Effector memory CD8-positive, alpha-beta T cell (primary cell): Measurements from ENCODE around the gene PTPN7.
"Not testable (repeated sequence)": the region's sequence is repeated elsewhere in the genome, so short reads cannot be mapped to it uniquely, and the experiment has no call there.

Experiments
- ATAC-seq: fragments of 150-1000 bp; cut with Tn5 transposase; replicated peaks from 2 replicates; pipeline ENCODE4 v1.10.0; 2021; ENCODE audit warnings: mild to moderate bottlenecking, moderate library complexity
- DNase-seq, 3 experiments: peaks; one replicate each; pipeline ENCODE4 v3.0.0; 2021
- H3K27ac Mint-ChIP-seq, 2 donors: one replicate each; pipeline ENCODE4 v1.8.0; 2022; ENCODE audit warnings: mild to moderate bottlenecking in 2 of 2, mixed read lengths in 2 of 2, moderate library complexity in 2 of 2
- H3K27me3 Mint-ChIP-seq, 2 donors: one replicate each; pipeline ENCODE4 v1.8.0; 2022; ENCODE audit warnings: mixed read lengths in 2 of 2
- H3K36me3 Mint-ChIP-seq: one replicate; pipeline ENCODE4 v1.8.0; 2022; ENCODE audit warnings: mild to moderate bottlenecking, moderate library complexity, mixed read lengths; ENCODE audit not compliant: insufficient read depth
- H3K4me1 Mint-ChIP-seq, 2 donors: one replicate each; pipeline ENCODE4 v1.8.0; 2022; ENCODE audit warnings: low read depth in 2 of 2, mixed read lengths in 2 of 2
- H3K4me3 Mint-ChIP-seq, 2 donors: one replicate each; pipeline ENCODE4 v1.8.0; 2022; ENCODE audit warnings: mild to moderate bottlenecking in 2 of 2, mixed read lengths in 2 of 2, moderate library complexity in 2 of 2
- H3K9me3 Mint-ChIP-seq, 2 donors: one replicate each; pipeline ENCODE4 v1.8.0; 2022; ENCODE audit warnings: mixed read lengths in 2 of 2

Gene PTPN7

GRCh38 chr1:202146993-202147392, 13.4 kb downstream of the PTPN7 start:
- H3K4me1 Mint-ChIP-seq = peaks cover 28 to 30% of the 10 kb centered on the region in 2 donors
- peaks cover 74% of the 10 kb centered on the region for H3K36me3 Mint-ChIP-seq
- H3K27ac Mint-ChIP-seq = peak overlapping the region in 1 of 2 donors; percentile 90
- H3K27me3 Mint-ChIP-seq = no peaks in the 10 kb centered on the region
- DNase-seq = no peak
- H3K4me3 Mint-ChIP-seq = no peak overlapping the region
- no peaks in the 10 kb centered on the region for H3K9me3 Mint-ChIP-seq
- no peak for ATAC-seq

GRCh38 chr1:202146279-202146678, 14.1 kb downstream of the PTPN7 start:
- H3K27ac Mint-ChIP-seq = peak overlapping the region; percentile 8 to 90

DNA sequence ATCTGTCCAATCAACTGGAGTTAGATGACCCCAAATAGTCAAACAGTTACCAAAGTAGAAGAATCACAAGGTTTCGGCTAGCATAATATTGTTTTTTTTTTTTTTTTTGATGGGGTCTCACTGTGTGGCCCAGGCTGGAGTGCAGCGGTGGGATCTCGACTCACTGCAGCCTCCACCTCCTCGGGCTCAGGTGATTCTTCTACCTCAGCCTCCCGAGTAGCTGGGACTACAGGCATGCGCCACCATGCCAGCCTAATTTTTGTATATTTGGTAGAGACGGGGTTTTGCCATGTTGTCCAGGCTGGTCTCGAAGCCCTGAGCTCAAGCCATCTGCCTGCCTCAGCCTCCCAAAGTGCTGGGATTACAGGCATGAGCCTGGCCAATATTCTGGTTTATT, 14.7 kb downstream of the PTPN7 start:
- Mint-ChIP-seq H3K4me1 (peaks cover 27 to 31% of the 10 kb centered on the region in 2 donors), H3K27ac (peak overlapping the region; percentile 59 to 90), H3K4me3 (peak overlapping the region; percentile 96), H3K36me3 (peaks cover 61% of the 10 kb centered on the region)
- ATAC-seq, H3K27me3 Mint-ChIP-seq, H3K9me3 Mint-ChIP-seq, DNase-seq: not testable (repeated sequence)

More at GRCh38 chr1:202146279-202146678, 14.1 kb downstream of the PTPN7 start:
- DNase-seq (no peak), ATAC-seq (no peak)
- H3K4me3 Mint-ChIP-seq = peak overlapping the region; percentile 46 to 96
- H3K36me3 Mint-ChIP-seq = peaks cover 67% of the 10 kb centered on the region
- H3K4me1 Mint-ChIP-seq = peaks cover 28 to 31% of the 10 kb centered on the region in 2 donors
- H3K27me3 Mint-ChIP-seq = no peaks in the 10 kb centered on the region
- H3K9me3 Mint-ChIP-seq = no peaks in the 10 kb centered on the region

DNA sequence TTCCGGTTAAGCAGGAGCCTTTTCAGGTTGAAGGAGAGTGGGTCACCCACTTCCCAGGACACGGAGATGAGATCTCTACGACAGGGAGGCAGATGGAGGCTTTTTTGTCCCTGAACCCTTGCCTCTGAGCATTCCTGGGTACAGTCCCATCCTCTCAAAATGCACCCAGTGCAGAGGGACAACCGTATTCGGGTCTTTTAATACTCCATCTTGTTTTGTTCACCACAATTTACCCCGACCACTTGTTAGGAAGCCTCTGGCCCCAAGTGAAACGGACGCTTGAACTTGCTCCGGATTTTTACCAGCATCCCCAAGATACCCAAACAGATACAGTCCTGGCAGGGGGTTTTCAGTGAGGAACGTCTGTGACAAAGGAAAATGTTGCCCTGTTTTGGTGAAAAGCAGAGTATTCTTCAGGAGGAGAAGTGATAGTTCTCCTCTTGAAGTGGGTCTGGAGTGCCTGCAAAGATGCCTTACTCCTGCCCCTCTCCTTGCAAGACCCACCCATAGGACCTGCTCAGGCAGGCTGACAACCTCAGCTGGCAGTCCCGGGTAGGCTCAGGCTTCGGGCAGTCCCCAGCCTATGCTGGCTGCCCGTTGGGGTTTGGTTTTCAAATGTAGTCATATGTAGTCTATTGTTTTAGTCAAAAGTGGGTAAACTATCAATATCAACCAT, 15.2 kb downstream of the PTPN7 start:
- H3K9me3 Mint-ChIP-seq = no peaks in the 10 kb centered on the region
- peaks cover 27 to 32% of the 10 kb centered on the region in 2 donors for H3K4me1 Mint-ChIP-seq
- peak overlapping the region; percentile 59 to 90 for H3K27ac Mint-ChIP-seq

DNA sequence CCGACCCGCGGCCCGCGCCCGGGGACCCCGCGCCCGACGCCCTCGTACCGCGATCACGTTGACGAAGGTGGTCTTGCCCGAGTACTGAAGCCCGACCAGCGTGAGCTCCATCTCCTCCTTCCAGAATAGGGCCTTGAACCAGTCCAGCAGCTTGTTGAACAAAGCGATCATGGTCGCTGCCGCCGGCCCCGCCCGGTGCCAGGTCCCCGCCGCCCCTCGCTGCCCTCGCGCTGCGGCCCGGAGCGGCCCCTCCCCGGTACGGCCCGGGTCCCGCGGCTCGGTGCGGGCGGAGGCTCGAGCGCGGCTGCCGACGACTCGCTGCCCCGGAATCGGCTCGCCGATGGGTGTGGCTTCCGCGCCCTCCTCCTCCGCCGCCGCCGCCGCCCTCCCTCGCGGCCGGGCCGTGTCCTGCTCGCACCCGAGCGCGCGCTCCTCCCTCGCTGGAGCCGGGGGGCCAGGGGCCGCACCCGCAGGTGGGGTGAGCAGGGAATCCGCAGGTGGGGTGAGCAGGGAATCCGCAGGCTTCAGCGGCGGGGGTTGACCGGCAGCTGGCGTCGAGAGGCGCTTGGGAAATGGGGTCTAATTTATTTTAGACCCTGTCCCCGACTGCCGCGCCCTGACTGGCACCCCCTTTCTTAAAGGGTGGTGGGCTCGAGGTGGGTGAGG, 15.9 kb downstream of the PTPN7 start, which contains the start of gene ARL8A:
Gene ARL8A (minus strand): TSS at position 336 of the 666 bp plus-strand sequence. CDS start 165 bp downstream, at position 171.
- Mint-ChIP-seq H3K36me3 (peaks cover 56% of the 10 kb centered on the region), H3K27me3 (no peaks in the 10 kb centered on the region), H3K4me1 (peaks cover 27 to 32% of the 10 kb centered on the region in 2 donors), H3K9me3 (no peaks in the 10 kb centered on the region), H3K4me3 (peak within 1 kb of the TSS; percentile 96), H3K27ac (peak within 1 kb of the TSS; percentile 94 to 98)
- DNase-seq = peak; percentile 47 to 63 (median 53)
- peak; percentile 76 for ATAC-seq

More for the DNA sequence above, 15.2 kb downstream of the PTPN7 start:
- no peaks in the 10 kb centered on the region for H3K27me3 Mint-ChIP-seq
- peaks cover 56% of the 10 kb centered on the region for H3K36me3 Mint-ChIP-seq
- ATAC-seq = peak; percentile 33
- DNase-seq = no peak
- H3K4me3 Mint-ChIP-seq = peak overlapping the region; percentile 96

- H3K36me3 Mint-ChIP-seq = peaks cover 50% of the 10 kb centered on the region
- H3K27me3 Mint-ChIP-seq = no peaks in the 10 kb centered on the region
- H3K4me3 Mint-ChIP-seq = peak overlapping the region; percentile 96
- H3K9me3 Mint-ChIP-seq = no peaks in the 10 kb centered on the region
- peaks cover 27 to 34% of the 10 kb centered on the region in 2 donors for H3K4me1 Mint-ChIP-seq
- no peak for DNase-seq
- peak overlapping the region; percentile 94 to 98 for H3K27ac Mint-ChIP-seq
- ATAC-seq = peak; percentile 56
Measured at GRCh38 chr1:202143768-202144401, 16.5 kb downstream of the PTPN7 start.

DNA sequence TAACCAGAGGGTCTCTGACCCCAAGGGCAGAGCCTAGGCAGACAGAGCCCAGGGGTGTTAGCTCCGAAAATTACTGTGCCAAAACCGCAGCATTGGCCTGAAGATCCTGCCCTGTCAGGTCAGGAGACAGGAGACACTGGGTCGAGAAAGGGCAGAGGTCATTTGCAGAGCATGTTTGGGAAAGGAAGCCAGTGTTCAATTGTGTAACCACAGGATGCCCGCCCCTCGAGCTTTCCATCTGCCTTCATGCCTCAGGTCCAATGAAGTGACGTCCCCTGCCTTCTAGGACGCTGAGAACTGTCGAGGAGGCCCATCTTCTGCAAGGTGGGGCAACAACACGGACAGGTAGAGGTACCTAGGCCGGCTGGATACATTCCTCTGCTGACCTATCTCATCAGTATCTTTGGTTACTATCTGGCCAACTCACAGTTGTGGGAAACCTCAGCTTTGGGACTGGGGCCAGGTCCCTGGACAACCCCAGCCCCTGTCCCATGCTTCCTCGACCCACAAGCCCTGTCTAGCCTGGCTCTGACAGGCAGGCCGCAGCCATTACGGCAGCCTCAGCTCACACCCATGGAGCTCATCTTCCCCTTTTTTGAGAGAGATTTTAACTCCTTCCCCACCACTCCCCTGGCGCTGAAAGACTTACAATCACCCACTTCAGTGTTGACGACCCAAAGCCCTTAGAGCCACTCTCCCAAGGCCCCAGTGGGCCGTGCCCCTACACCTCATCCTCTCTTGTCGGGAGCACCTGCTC, 17.2 kb downstream of the PTPN7 start:
- Mint-ChIP-seq H3K9me3 (no peaks in the 10 kb centered on the region), H3K36me3 (peaks cover 45% of the 10 kb centered on the region), H3K4me1 (peaks cover 28 to 35% of the 10 kb centered on the region in 2 donors), H3K27ac (peak overlapping the region; percentile 94 to 98), H3K4me3 (peak overlapping the region; percentile 96), H3K27me3 (no peaks in the 10 kb centered on the region)
- DNase-seq = no peak
- ATAC-seq = peak; percentile 38

DNA sequence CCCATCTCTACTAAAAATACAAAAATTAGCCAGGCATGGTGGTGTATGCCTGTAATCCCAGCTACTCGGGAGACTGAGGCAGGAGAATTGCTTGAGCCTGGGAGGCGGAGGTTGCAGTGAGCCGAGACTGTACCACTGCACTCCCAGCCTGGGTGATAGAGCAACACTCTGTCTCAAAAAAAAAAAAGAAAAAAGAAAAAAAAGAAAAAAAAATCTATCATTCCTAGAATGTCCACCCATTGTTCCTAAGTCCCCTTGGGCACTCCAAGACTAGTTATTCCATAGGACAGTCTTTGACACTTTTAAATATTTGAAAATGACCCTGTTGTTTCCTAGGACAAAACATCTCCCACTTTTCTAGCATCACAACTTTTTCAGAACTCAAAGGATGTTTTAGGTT, 18.9 kb downstream of the PTPN7 start:
- DNase-seq, H3K9me3 Mint-ChIP-seq, ATAC-seq, H3K27me3 Mint-ChIP-seq: not testable (repeated sequence)
- Mint-ChIP-seq H3K4me3 (peak overlapping the region; percentile 38 to 96), H3K36me3 (peaks cover 43% of the 10 kb centered on the region), H3K27ac (peak overlapping the region in 1 of 2 donors; percentile 60), H3K4me1 (peaks cover 31 to 35% of the 10 kb centered on the region in 2 donors)

DNA sequence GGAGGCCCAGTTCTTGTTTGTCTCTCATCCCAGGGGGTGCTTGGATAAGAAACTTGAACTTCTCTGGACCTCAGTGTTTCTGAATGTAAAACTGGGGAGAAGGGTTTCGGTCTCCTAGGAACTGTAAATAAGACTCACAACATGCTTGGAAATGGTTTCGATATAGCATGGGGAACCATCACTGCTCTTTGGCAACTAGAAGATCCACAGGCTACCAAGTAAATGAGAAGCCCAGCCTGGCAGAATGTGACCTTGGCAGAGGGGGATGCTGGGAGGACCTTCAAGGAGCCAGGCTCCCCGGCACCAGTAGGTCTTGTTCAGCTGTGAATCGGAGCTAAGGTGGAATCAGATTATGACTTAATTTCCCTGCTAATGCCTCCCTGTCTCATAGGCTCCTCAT, 19.6 kb downstream of the PTPN7 start:
- no peaks in the 10 kb centered on the region for H3K27me3 Mint-ChIP-seq
- no peaks in the 10 kb centered on the region for H3K9me3 Mint-ChIP-seq
- H3K27ac Mint-ChIP-seq = peak overlapping the region; percentile 41 to 60
- DNase-seq (no peak), ATAC-seq (no peak)
- no peak overlapping the region for H3K4me3 Mint-ChIP-seq
- H3K36me3 Mint-ChIP-seq = peaks cover 43% of the 10 kb centered on the region
- peaks cover 32% of the 10 kb centered on the region in 2 donors for H3K4me1 Mint-ChIP-seq

- Mint-ChIP-seq H3K36me3 (peaks cover 59% of the 10 kb centered on the region), H3K4me1 (peaks cover 3 to 9% of the 10 kb centered on the region in 2 donors), H3K9me3 (no peaks in the 10 kb centered on the region), H3K27me3 (no peaks in the 10 kb centered on the region), H3K27ac (peak overlapping the region in 1 of 2 donors; percentile 53), H3K4me3 (no peak overlapping the region)
- ATAC-seq = peak; percentile 91
- peak; percentile 47 to 55 (median 49) for DNase-seq
Measured at GRCh38 chr1:202135221-202135721, 25.1 kb downstream of the PTPN7 start.

GRCh38 chr1:202134645-202135172, 25.7 kb downstream of the PTPN7 start:
- H3K27me3 Mint-ChIP-seq = no peaks in the 10 kb centered on the region
- peaks cover 58% of the 10 kb centered on the region for H3K36me3 Mint-ChIP-seq
- ATAC-seq (no peak), DNase-seq (no peak)
- H3K27ac Mint-ChIP-seq = no peak overlapping the region
- H3K9me3 Mint-ChIP-seq = no peaks in the 10 kb centered on the region
- H3K4me1 Mint-ChIP-seq = peaks cover 3 to 9% of the 10 kb centered on the region in 2 donors
- no peak overlapping the region for H3K4me3 Mint-ChIP-seq

DNA sequence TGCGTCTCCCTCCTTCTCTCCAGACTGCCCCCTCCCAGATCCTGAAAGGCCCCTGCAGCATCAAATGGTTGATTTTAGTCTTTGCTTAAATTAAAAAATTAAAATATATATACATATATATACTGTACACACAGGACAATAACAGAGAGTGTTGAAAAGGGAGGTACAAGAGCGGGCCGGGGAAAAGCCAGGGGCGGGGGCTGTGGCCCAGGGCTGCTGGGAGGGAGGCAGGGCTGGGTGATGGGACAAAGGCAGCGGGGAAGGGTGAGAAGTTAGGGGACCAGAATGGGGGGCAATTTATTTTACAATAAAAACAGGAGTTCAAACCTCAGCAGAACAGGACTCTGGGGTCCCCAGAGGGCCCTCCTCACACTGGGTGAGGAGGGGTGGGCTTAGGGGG, 26.4 kb downstream of the PTPN7 start:
- no peak for ATAC-seq
- H3K27ac Mint-ChIP-seq = no peak overlapping the region

More for the DNA sequence above, 26.4 kb downstream of the PTPN7 start:
- Mint-ChIP-seq H3K36me3 (peaks cover 61% of the 10 kb centered on the region), H3K4me1 (peaks cover 2 to 11% of the 10 kb centered on the region in 2 donors), H3K9me3 (no peaks in the 10 kb centered on the region), H3K27me3 (no peaks in the 10 kb centered on the region), H3K4me3 (no peak overlapping the region)
- DNase-seq = no peak
